ENCODE results near the gene CSNK2A1. TPM values are rescaled to one million over a fixed set of nuclear protein-coding genes. Genes with fewer than 3 reads are reported as not detected.

The CSNK2A1 gene
- polyA plus RNA-seq, 3 donors = 31.7 to 55.5 (median 35.2) TPM

GRCh38 chr20:533526-533925, 10.1 kb downstream of the CSNK2A1 start:
- Mint-ChIP-seq H3K27ac (peak overlapping the region; percentile 12 to 76 (median 46)), H3K36me3 (peaks cover 7 to 20% of the 10 kb centered on the region in 2 donors), H3K4me3 (no peak overlapping the region), H3K4me1 (peaks cover 47% of the 10 kb centered on the region), H3K27me3 (ENCODE audit: low read depth in 3 of 3) (no peaks in the 10 kb centered on the region), H3K9me3 (peaks cover 0 to 1% (median 0%) of the 10 kb centered on the region in 7 donors)
- no peak for TF ChIP-seq CTCF (IDR thresholded peaks at IDR 0.05)
- WGBS (ENCODE audit: insufficient coverage) = 100% methylated on average over 1 of the region's 5 CpGs
- Histone ChIP-seq H3K36me3 (replicated peaks in 1 of 2; ENCODE audit: control insufficient read depth in 1 of 2, insufficient read depth in 2 of 2, low read length in 2 of 2) (peaks cover 3 to 20% of the 10 kb centered on the region in 2 donors), H3K9ac (ENCODE audit: insufficient read depth, low read length, poor library complexity, severe bottlenecking) (no peak overlapping the region), H3K27me3 (ENCODE audit: control insufficient read depth in 2 of 2, insufficient read depth in 2 of 2, low read length in 2 of 2) (no peaks in the 10 kb centered on the region), H3K4me1 (ENCODE audit: control insufficient read depth in 1 of 2, insufficient read depth in 2 of 2, low read length in 2 of 2) (peaks cover 22 to 27% of the 10 kb centered on the region in 2 donors), H3K4me3 (replicated peaks in 1 of 3; ENCODE audit: low read depth in 2 of 3, low read length in 3 of 3) (no peak overlapping the region), H4K20me1 (ENCODE audit: insufficient read depth, low read length) (peaks cover 100% of the 10 kb centered on the region), H3K79me2 (ENCODE audit: insufficient read depth, low read length) (peaks cover 100% of the 10 kb centered on the region), H3K9me3 (replicated peaks in 1 of 2; ENCODE audit: control insufficient read depth in 1 of 2, insufficient read depth in 1 of 2, low read length in 2 of 2) (no peaks in the 10 kb centered on the region), H3K27ac (ENCODE audit: low read depth in 1 of 2, low read length in 2 of 2) (peak overlapping the region in 1 of 2 donors; percentile 25), H3K4me2 (replicated peaks; ENCODE audit: extremely low read depth, low read length, poor library complexity, severe bottlenecking) (no peak overlapping the region), H2AFZ (ENCODE audit: insufficient read depth, low read depth, low read length, poor library complexity, severe bottlenecking) (no peak overlapping the region)
- DNase-seq = peak in 1 of 3 donors; percentile 11
- intact Hi-C loops (cut with micrococcal nuclease) = no loop called here

GRCh38 chr20:532530-532929, 11.1 kb downstream of the CSNK2A1 start:
- peaks cover 39% of the 10 kb centered on the region for H3K4me1 Mint-ChIP-seq
- Histone ChIP-seq H3K27me3 (ENCODE audit: control insufficient read depth in 2 of 2, insufficient read depth in 2 of 2, low read length in 2 of 2) (no peaks in the 10 kb centered on the region), H3K9me3 (replicated peaks in 1 of 2; ENCODE audit: control insufficient read depth in 1 of 2, insufficient read depth in 1 of 2, low read length in 2 of 2) (peaks cover 2 to 6% of the 10 kb centered on the region in 2 donors), H3K79me2 (ENCODE audit: insufficient read depth, low read length) (peaks cover 100% of the 10 kb centered on the region), H3K36me3 (replicated peaks in 1 of 2; ENCODE audit: control insufficient read depth in 1 of 2, insufficient read depth in 2 of 2, low read length in 2 of 2) (peaks cover 8 to 30% of the 10 kb centered on the region in 2 donors), H3K27ac (ENCODE audit: low read depth in 1 of 2, low read length in 2 of 2) (peak overlapping the region in 1 of 2 donors; percentile 25), H3K4me2 (replicated peaks; ENCODE audit: extremely low read depth, low read length, poor library complexity, severe bottlenecking) (no peak overlapping the region), H3K4me1 (ENCODE audit: control insufficient read depth in 1 of 2, insufficient read depth in 2 of 2, low read length in 2 of 2) (peaks cover 22 to 27% of the 10 kb centered on the region in 2 donors), H3K4me3 (replicated peaks in 1 of 3; ENCODE audit: low read depth in 2 of 3, low read length in 3 of 3) (no peak overlapping the region), H3K9ac (ENCODE audit: insufficient read depth, low read length, poor library complexity, severe bottlenecking) (no peak overlapping the region), H2AFZ (ENCODE audit: insufficient read depth, low read depth, low read length, poor library complexity, severe bottlenecking) (no peak overlapping the region), H4K20me1 (ENCODE audit: insufficient read depth, low read length) (peaks cover 100% of the 10 kb centered on the region)
- peaks cover 0 to 7% (median 2%) of the 10 kb centered on the region in 7 donors for H3K9me3 Mint-ChIP-seq
- no peak overlapping the region for H3K4me3 Mint-ChIP-seq
- TF ChIP-seq CTCF (IDR thresholded peaks at IDR 0.05) = no peak
- no peak overlapping the region for H3K27ac Mint-ChIP-seq
- no peak for DNase-seq
- H3K27me3 Mint-ChIP-seq (ENCODE audit: low read depth in 3 of 3) = no peaks in the 10 kb centered on the region
- WGBS (ENCODE audit: insufficient coverage) = 79% methylated on average over 2 of the region's 4 CpGs
- peaks cover 16 to 27% of the 10 kb centered on the region in 2 donors for H3K36me3 Mint-ChIP-seq
- intact Hi-C loops (cut with micrococcal nuclease) = no loop called here
